ENCODE results near the gene UBL7.

Gene UBL7

DNA sequence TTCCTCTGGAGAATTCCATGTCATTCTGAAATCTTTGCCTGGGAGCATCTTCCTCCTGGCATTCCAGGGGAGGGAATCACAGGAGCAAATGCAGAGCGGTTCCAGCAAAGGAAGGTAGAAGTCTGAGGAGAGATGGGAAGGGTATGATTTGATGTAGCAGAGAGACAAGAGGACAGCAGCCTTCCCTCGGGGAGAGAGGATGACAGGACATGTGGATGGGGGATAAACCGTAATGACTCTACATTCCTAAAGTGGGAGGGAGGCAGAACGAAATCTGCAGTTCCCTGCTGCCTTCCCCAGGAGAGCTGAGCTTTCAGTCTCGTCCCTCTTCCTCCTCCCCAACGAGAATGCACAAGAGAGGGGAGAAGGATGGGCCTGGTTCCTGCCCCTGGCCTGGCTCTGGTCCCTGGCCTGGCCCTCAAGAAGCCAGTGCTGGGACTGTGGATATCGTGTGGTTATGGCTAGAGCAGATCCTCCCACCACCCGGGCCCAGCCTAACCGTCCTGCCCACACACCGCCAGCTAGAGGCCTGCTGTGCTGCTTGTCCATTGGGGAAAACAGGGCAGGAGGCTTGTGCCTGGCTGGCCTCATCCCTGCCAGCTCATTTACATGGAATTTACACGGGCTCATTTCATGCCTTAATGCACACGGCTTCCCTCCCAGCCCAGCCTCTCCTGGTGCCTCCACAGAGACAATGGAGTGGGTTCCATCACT, 53.8 kb downstream of the UBL7 start:
- H3K27ac ChIP-seq = no peak overlapping the region
- peaks cover 4% of the 10 kb centered on the region for H3K4me1 ChIP-seq

GRCh38 chr15:74406517-74406916, 54.4 kb downstream of the UBL7 start:
- H3K4me3 ChIP-seq (ENCODE audit: low read depth, low read length) = no peak overlapping the region
- H3K9ac ChIP-seq = no peak overlapping the region
- H3K27me3 ChIP-seq (ENCODE audit: control insufficient read depth, insufficient read depth, low read length) = no peaks in the 10 kb centered on the region
- TF ChIP-seq, protein P1, sequence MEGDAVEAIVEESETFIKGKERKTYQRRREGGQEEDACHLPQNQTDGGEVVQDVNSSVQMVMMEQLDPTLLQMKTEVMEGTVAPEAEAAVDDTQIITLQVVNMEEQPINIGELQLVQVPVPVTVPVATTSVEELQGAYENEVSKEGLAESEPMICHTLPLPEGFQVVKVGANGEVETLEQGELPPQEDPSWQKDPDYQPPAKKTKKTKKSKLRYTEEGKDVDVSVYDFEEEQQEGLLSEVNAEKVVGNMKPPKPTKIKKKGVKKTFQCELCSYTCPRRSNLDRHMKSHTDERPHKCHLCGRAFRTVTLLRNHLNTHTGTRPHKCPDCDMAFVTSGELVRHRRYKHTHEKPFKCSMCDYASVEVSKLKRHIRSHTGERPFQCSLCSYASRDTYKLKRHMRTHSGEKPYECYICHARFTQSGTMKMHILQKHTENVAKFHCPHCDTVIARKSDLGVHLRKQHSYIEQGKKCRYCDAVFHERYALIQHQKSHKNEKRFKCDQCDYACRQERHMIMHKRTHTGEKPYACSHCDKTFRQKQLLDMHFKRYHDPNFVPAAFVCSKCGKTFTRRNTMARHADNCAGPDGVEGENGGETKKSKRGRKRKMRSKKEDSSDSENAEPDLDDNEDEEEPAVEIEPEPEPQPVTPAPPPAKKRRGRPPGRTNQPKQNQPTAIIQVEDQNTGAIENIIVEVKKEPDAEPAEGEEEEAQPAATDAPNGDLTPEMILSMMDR (IDR thresholded peaks at IDR 0.05) = no peak
- H3K4me1 ChIP-seq = peaks cover 4% of the 10 kb centered on the region
- H3K27ac ChIP-seq = no peak overlapping the region
- no peak overlapping the region for H2AFZ ChIP-seq
- H3K79me2 ChIP-seq = no peaks in the 10 kb centered on the region
- no peaks in the 10 kb centered on the region for H3K9me3 ChIP-seq (ENCODE audit: control insufficient read depth, low read length)
- no peak overlapping the region for H3K4me2 ChIP-seq (ENCODE audit: low read length)
- no peaks in the 10 kb centered on the region for H3K36me3 ChIP-seq (ENCODE audit: control insufficient read depth, insufficient read depth, low read length)

More for the DNA sequence above, 53.8 kb downstream of the UBL7 start:
- Histone ChIP-seq H3K36me3 (ENCODE audit: control insufficient read depth, insufficient read depth, low read length) (no peaks in the 10 kb centered on the region), H3K79me2 (no peaks in the 10 kb centered on the region), H2AFZ (no peak overlapping the region), H3K9ac (no peak overlapping the region), H3K9me3 (ENCODE audit: control insufficient read depth, low read length) (no peaks in the 10 kb centered on the region), H3K4me2 (ENCODE audit: low read length) (no peak overlapping the region), H3K27me3 (ENCODE audit: control insufficient read depth, insufficient read depth, low read length) (no peaks in the 10 kb centered on the region), H3K4me3 (ENCODE audit: low read depth, low read length) (no peak overlapping the region)
- TF ChIP-seq, protein P1 (IDR thresholded peaks at IDR 0.05) = no peak

GRCh38 chr15:74405823-74406222, 55.1 kb downstream of the UBL7 start:
- no peak overlapping the region for H3K4me3 ChIP-seq (ENCODE audit: low read depth, low read length)
- H3K79me2 ChIP-seq = no peaks in the 10 kb centered on the region
- TF ChIP-seq, protein P1 (IDR thresholded peaks at IDR 0.05) = no peak
- H3K9me3 ChIP-seq (ENCODE audit: control insufficient read depth, low read length) = no peaks in the 10 kb centered on the region
- no peak overlapping the region for H3K4me2 ChIP-seq (ENCODE audit: low read length)
- no peaks in the 10 kb centered on the region for H3K27me3 ChIP-seq (ENCODE audit: control insufficient read depth, insufficient read depth, low read length)
- H2AFZ ChIP-seq = no peak overlapping the region
- no peaks in the 10 kb centered on the region for H3K36me3 ChIP-seq (ENCODE audit: control insufficient read depth, insufficient read depth, low read length)
- H3K4me1 ChIP-seq = peaks cover 4% of the 10 kb centered on the region
- no peak overlapping the region for H3K27ac ChIP-seq
- H3K9ac ChIP-seq = no peak overlapping the region

GRCh38 chr15:74403991-74404563, 56.9 kb downstream of the UBL7 start:
- Histone ChIP-seq H3K4me1 (peaks cover 4% of the 10 kb centered on the region), H3K27ac (no peak overlapping the region), H3K4me3 (ENCODE audit: low read depth, low read length) (no peak overlapping the region), H2AFZ (no peak overlapping the region), H3K36me3 (ENCODE audit: control insufficient read depth, insufficient read depth, low read length) (no peaks in the 10 kb centered on the region), H3K27me3 (ENCODE audit: control insufficient read depth, insufficient read depth, low read length) (no peaks in the 10 kb centered on the region), H3K79me2 (no peaks in the 10 kb centered on the region), H3K9me3 (ENCODE audit: control insufficient read depth, low read length) (no peaks in the 10 kb centered on the region), H3K9ac (no peak overlapping the region), H3K4me2 (ENCODE audit: low read length) (no peak overlapping the region)
- TF ChIP-seq, protein P1 (IDR thresholded peaks at IDR 0.05) = no peak

- H3K27ac ChIP-seq = no peak overlapping the region
- H3K4me2 ChIP-seq (ENCODE audit: low read length) = no peak overlapping the region
- no peak overlapping the region for H3K4me3 ChIP-seq (ENCODE audit: low read depth, low read length)
Measured at GRCh38 chr15:74403588-74403919, 57.4 kb downstream of the UBL7 start.

More at GRCh38 chr15:74403588-74403919, 57.4 kb downstream of the UBL7 start:
- no peaks in the 10 kb centered on the region for H3K36me3 ChIP-seq (ENCODE audit: control insufficient read depth, insufficient read depth, low read length)
- H2AFZ ChIP-seq = no peak overlapping the region
- no peaks in the 10 kb centered on the region for H3K9me3 ChIP-seq (ENCODE audit: control insufficient read depth, low read length)
- H3K9ac ChIP-seq = no peak overlapping the region
- peaks cover 4% of the 10 kb centered on the region for H3K4me1 ChIP-seq
- H3K27me3 ChIP-seq (ENCODE audit: control insufficient read depth, insufficient read depth, low read length) = no peaks in the 10 kb centered on the region
- H3K79me2 ChIP-seq = no peaks in the 10 kb centered on the region
- TF ChIP-seq, protein P1 (IDR thresholded peaks at IDR 0.05) = no peak

Data from parathyroid adenoma (tissue), 2 donors.